IMR-90 (cell line): ENCODE data around the gene CHD9. TPM values are rescaled to one million over a fixed set of nuclear protein-coding genes. Genes with fewer than 3 reads are reported as not detected.
"Not testable (repeated sequence)": the region's sequence is repeated elsewhere in the genome, so short reads cannot be mapped to it uniquely, and the experiment has no call there.

ENCODE experiments used
- ATAC-seq: fragments of 200-7000 bp; cut with Tn5 transposase; 2 replicates; pipeline ENCODE4 v1.9.1; 2020; ENCODE audit warnings: low read depth, mild to moderate bottlenecking, moderate library complexity
- BruUV-seq: library from RNA; stranded (reverse); fragments of 400-500 nt; replicated peaks from 2 replicates; lab custom pipeline; 2021; lab: Mats Ljungman, UMichigan
- CTCF ChIA-PET: fragments of 300-600 bp; formaldehyde crosslinking; extraction: SDS; loops from one replicate; lab custom pipeline; 2021; ENCODE audit warnings: antibody characterized with exemption; lab: Yijun Ruan, JAX
- POLR2A ChIA-PET: fragments of 300-600 bp; sonication (Branson Sonifier 250); formaldehyde crosslinking; loops from one replicate; lab custom pipeline; 2022; ENCODE audit warnings: antibody characterized with exemption; ENCODE audit not compliant: unreplicated experiment; lab: Charles Lee
- DNase-seq: peaks from one replicate; pipeline ENCODE4 v3.0.0; 2013
- H2AFZ ChIP-seq: replicated peaks from 2 replicates; pipeline ENCODE3; 2013; ENCODE audit warnings: low read length, mild to moderate bottlenecking; ENCODE audit not compliant: poor library complexity
- H2AK5ac ChIP-seq: 2 replicates; pipeline ENCODE4 v1.6.1; 2013; ENCODE audit warnings: low read depth, low read length, inconsistent platforms
- H2AK9ac ChIP-seq: replicated peaks from 2 replicates; pipeline ENCODE3; 2013; ENCODE audit warnings: mild to moderate bottlenecking, low read depth, low read length, moderate library complexity; ENCODE audit not compliant: poor library complexity
- H2BK120ac ChIP-seq: 2 replicates; pipeline ENCODE4 v1.6.1; 2013; ENCODE audit warnings: low read depth, low read length, inconsistent platforms
- H2BK15ac ChIP-seq: 3 replicates; pipeline ENCODE4 v1.6.1; 2013; ENCODE audit warnings: low read depth, low read length, inconsistent platforms
- H2BK20ac ChIP-seq: 2 replicates; pipeline ENCODE4 v1.6.1; 2013; ENCODE audit warnings: low read depth, mild to moderate bottlenecking, inconsistent platforms, low read length, moderate library complexity
- H2BK5ac ChIP-seq: 2 replicates; pipeline ENCODE4 v1.6.1; 2013; ENCODE audit warnings: mild to moderate bottlenecking, low read depth, low read length, inconsistent platforms; ENCODE audit not compliant: poor library complexity, severe bottlenecking
- H3K14ac ChIP-seq: replicated peaks from 2 replicates; pipeline ENCODE4 v1.6.1; 2013; ENCODE audit warnings: low read depth, low read length, inconsistent platforms
- H3K18ac ChIP-seq: 2 replicates; pipeline ENCODE4 v1.6.1; 2013; ENCODE audit warnings: low read depth, low read length, control low read depth
- H3K23ac ChIP-seq: 2 replicates; pipeline ENCODE4 v1.6.1; 2013; ENCODE audit warnings: low read depth, low read length, inconsistent platforms
- H3K27ac ChIP-seq: 2 replicates; pipeline ENCODE4 v1.5.1; 2013; ENCODE audit warnings: mild to moderate bottlenecking, control low read depth, low read length; ENCODE audit not compliant: insufficient read depth
- H3K27me3 ChIP-seq: 2 replicates; pipeline ENCODE4 v1.6.1; 2013; ENCODE audit warnings: low read length; ENCODE audit not compliant: control insufficient read depth, insufficient read depth
- H3K36me3 ChIP-seq: 2 replicates; pipeline ENCODE4 v1.6.1; 2013; ENCODE audit warnings: low read length, mixed read lengths; ENCODE audit not compliant: control insufficient read depth, insufficient read depth
- H3K4ac ChIP-seq: 2 replicates; pipeline ENCODE4 v1.6.1; 2013; ENCODE audit warnings: low read depth, low read length, inconsistent platforms
- H3K4me1 ChIP-seq: 2 replicates; pipeline ENCODE4 v1.6.1; 2013; ENCODE audit warnings: low read length, mixed read lengths; ENCODE audit not compliant: control insufficient read depth, insufficient read depth
- H3K4me2 ChIP-seq: 2 replicates; pipeline ENCODE4 v1.6.1; 2013; ENCODE audit warnings: low read depth, mild to moderate bottlenecking, control low read depth, low read length, moderate library complexity
- H3K4me3 ChIP-seq: 2 replicates; pipeline ENCODE4 v1.5.1; 2013; ENCODE audit warnings: low read depth, mild to moderate bottlenecking, control low read depth, low read length, moderate library complexity; ENCODE audit not compliant: insufficient read depth
- H3K56ac ChIP-seq: 2 replicates; pipeline ENCODE4 v1.6.1; 2013; ENCODE audit warnings: low read length, inconsistent platforms; ENCODE audit not compliant: insufficient read depth; ENCODE audit errors: extremely low read depth
- H3K79me1 ChIP-seq, 2 experiments: 2 replicates each; pipeline ENCODE4 v1.6.1; 2013; ENCODE audit warnings: low read length in 2 of 2, inconsistent platforms in 1 of 2, low read depth in 1 of 2
- H3K9ac ChIP-seq: 2 replicates; pipeline ENCODE4 v1.6.1; 2013; ENCODE audit warnings: low read depth, low read length, control low read depth
- H3K9me1 ChIP-seq: 2 replicates; pipeline ENCODE4 v1.6.1; 2013; ENCODE audit warnings: low read length, inconsistent platforms; ENCODE audit not compliant: insufficient read depth
- H3K9me3 ChIP-seq: 2 replicates; pipeline ENCODE4 v1.6.1; 2013; ENCODE audit warnings: low read length; ENCODE audit not compliant: control insufficient read depth, insufficient read depth
- H4K20me1 ChIP-seq: 2 replicates; pipeline ENCODE4 v1.6.1; 2013; ENCODE audit warnings: low read length, inconsistent platforms; ENCODE audit not compliant: insufficient read depth
- H4K5ac ChIP-seq: 2 replicates; pipeline ENCODE4 v1.6.1; 2013; ENCODE audit warnings: mild to moderate bottlenecking, low read depth, low read length, control low read depth
- H4K8ac ChIP-seq, 2 experiments: 2 replicates each; pipeline ENCODE4 v1.6.1; 2013; ENCODE audit warnings: low read depth in 2 of 2, low read length in 2 of 2, control low read depth in 1 of 2, inconsistent platforms in 1 of 2
- H4K91ac ChIP-seq: 2 replicates; pipeline ENCODE4 v1.6.1; 2013; ENCODE audit warnings: low read depth, low read length, inconsistent platforms; ENCODE audit not compliant: insufficient read depth
- WGBS, 2 experiments: methylation state at CpG; one replicate each; pipeline versions ENCODE4 v1.1.5 to v1.1.7; 2013; ENCODE audit warnings: missing lambda C conversion rate in 2 of 2; ENCODE audit not compliant: insufficient read length in 1 of 2; ENCODE audit errors: extremely low coverage in 2 of 2; 5-methylcytosine and 5-hydroxymethylcytosine counted together
- dilution Hi-C: fragments of 300-500 bp; cut with HindIII; formaldehyde crosslinking; loops from one replicate; pipeline ENCODE4 v1.14.3; 2018; ENCODE audit warnings: low sequenced_read_pairs; ENCODE audit not compliant: unreplicated experiment
- in situ Hi-C: fragments of 300-500 bp; cut with MboI; formaldehyde crosslinking; loops from 3 replicates; pipeline ENCODE4 v1.14.3; 2019; ENCODE audit warnings: low sequenced_read_pairs, inconsistent platforms, mixed read lengths
- intact Hi-C: fragments of 100-400 bp; cut with micrococcal nuclease; formaldehyde crosslinking; loops from 2 replicates; pipeline ENCODE4 v1.10.0; 2022
- polyA plus RNA-seq, 3 experiments: library from polyadenylated mRNA; depleted of rRNA; stranded (reverse); fragments of >200 nt; gene quantifications; 2 replicates each; pipeline ENCODE4 v1.2.3, GENCODE V29; 2012; ENCODE audit warnings: low replicate concordance in 1 of 3
- total RNA-seq: library from RNA; depleted of rRNA; stranded (reverse); fragments of >200 nt; gene quantifications from 2 replicates; pipeline ENCODE4 v1.2.3, GENCODE V29; 2012

Gene CHD9
- total and polyA plus RNA-seq, 2 of the 4 experiments (the other 2 are of a cell fraction): 9.1 to 48.8 TPM

- H3K56ac ChIP-seq, H2BK15ac ChIP-seq, DNase-seq, H3K23ac ChIP-seq, H4K8ac ChIP-seq, H3K9me1 ChIP-seq, H3K9ac ChIP-seq, CTCF ChIA-PET, intact Hi-C loops, H3K27ac ChIP-seq, H4K5ac ChIP-seq, dilution Hi-C loops, H3K4ac ChIP-seq, H3K36me3 ChIP-seq, ATAC-seq, H3K18ac ChIP-seq, H2AK9ac ChIP-seq, H3K27me3 ChIP-seq, H2AFZ ChIP-seq, H3K4me2 ChIP-seq, H2BK120ac ChIP-seq, H4K91ac ChIP-seq, H2AK5ac ChIP-seq, BruUV-seq, H3K4me3 ChIP-seq, H2BK5ac ChIP-seq, H3K9me3 ChIP-seq, H3K14ac ChIP-seq, in situ Hi-C loops, H2BK20ac ChIP-seq, POLR2A ChIA-PET, H3K4me1 ChIP-seq: not testable (repeated sequence)
- H4K20me1 ChIP-seq: peaks cover 13% of the 10 kb centered on the region
- no CpG with 5 or more reads among the region's 3 CpGs for WGBS, 2 experiments
- peaks cover 19 to 40% of the 10 kb centered on the region in 2 experiments for H3K79me1 ChIP-seq
These were observed 130.9 kb downstream of the CHD9 start for GRCh38 chr16:53185741-53186140.
